ENCODE results near the gene GOLGA1.
A peak's percentile ranks its signal among the peaks of the same experiment; 100 is the strongest.

GOLGA1 gene

DNA sequence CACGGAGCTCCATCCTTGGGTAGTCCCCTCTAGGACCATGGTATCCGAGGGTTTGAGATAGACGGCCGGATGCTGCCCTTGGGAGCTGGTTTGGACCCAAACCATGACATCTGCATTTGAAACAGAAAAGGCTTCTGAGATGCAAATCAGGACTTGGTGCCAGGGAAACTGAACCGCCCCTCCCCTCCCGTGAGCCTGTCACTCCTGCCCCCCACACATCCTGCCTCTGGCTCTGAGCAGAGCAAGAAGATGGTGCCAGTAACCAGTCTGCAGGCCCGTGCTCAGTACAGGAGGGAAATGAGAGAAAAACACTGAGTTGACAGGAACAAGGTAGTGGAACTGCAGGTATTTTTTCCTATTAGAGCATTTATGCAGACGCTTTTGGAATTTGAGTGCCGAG is 60.4 kb downstream of the GOLGA1 start:
- no peak for DNase-seq

DNA sequence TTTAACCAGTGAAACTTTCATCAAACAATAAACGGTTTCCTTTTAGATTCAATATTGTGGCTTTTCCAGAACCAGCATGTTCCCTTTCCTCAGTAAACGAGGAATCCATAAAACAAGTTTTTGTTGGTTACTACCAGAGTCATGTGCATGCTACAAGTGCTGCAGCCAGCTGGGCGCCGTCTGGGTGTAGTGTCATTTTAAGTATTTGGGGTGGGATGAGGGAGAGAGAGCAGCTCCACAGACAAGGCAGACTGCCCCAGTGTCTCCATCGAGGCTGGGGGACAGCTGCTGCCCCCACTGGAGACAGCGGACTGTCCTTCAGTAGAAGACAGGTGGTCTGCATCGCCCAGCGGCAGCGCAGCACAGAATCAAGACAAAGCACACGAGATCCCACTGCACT is 61.7 kb downstream of the GOLGA1 start:
- DNase-seq = no peak

DNA sequence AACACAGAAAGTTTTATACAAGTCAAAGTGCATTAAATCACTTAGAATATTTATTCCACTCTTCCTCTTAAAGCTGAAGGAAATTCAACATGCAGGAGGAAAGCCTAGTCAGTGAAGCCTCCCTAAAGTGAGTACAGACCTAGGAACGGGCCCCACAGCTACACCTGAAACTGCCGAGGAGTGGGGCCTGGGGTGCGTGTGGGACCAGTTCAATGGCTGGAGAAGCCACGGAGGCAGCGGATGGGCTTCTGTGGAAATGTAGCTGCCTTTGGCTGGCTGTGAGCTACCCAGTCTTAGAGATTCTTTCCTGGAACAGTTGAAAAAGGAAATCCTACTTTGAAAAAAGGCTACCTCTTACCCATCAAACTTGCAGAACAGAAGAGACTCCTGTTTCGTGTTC is 62.4 kb downstream of the GOLGA1 start:
- no peak for DNase-seq

DNA sequence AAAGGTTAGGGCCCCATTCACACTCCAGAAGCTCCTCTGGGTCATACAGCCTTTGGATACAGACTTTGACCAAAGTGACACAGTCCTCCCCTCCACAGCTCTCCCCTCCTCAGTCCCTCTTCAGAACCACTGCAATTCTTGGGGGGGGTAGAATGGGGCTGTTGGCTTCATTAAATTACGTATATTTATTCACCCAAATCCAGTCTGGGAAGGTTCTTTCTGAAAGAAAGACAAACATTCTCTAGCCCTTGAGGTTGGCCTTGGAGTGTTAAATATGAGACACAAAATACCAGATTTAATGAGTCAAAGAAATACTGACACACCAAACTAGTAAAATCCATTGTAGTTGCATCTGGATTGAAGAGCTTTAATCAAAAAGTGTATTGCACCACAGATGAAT is 62.9 kb downstream of the GOLGA1 start:
- no peak for DNase-seq

DNA sequence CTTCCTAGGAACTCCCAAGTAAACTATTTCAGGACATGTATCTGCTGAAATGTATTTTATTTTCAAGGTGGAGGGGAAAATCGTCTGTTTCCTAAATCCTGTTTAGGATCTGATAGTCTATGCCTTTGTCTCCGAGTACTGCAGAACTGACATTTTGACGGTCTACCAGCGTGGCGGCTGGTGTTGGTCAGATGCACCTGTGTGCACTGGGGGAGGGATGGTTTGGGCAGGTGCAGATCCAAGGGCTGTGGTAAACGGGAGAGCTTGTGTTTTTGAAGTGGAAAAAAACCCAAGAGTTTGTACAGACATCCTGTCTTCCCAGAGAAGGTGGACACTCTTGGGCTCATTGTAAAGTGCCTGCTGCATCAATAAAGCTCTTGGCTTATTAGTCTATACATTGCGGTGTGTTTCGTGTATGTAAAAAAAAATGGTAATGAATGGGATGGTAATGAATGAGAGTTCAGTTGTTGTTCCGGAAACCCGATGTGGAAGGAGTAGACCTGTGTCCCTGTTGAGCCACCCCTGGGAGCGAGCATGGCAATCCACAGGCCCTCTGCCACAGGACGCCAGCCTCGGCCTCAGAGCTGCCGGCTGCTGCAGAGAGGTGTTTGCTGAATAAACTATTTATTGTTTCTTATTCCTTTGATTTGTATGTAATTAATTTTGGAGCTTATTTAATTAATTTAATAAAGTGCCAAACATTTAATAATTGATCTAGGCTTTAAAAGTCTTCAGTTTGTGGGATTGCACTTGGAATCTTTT is 63.7 kb downstream of the GOLGA1 start:
- no peak for DNase-seq

DNA sequence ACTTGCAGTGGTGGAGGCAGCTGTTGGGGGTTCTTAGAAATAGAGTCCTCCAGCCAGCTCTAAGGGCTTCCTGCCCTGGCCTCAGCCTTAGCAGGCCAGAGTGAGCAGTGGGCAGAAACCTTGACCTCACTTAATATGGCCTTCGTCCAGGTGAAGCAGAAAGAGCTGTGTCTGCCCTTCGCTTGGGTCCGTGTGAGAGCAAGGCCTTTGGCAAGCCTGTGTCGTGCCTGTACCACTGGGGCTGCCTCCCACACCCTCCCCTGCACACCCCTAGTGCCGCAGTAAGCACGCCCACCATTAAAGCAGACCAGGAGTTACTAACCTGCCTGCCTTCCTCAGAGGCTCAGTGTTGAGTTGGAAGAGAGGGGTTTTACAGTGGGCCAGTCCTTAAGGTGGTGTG is 65.4 kb downstream of the GOLGA1 start:
- DNase-seq = no peak

DNA sequence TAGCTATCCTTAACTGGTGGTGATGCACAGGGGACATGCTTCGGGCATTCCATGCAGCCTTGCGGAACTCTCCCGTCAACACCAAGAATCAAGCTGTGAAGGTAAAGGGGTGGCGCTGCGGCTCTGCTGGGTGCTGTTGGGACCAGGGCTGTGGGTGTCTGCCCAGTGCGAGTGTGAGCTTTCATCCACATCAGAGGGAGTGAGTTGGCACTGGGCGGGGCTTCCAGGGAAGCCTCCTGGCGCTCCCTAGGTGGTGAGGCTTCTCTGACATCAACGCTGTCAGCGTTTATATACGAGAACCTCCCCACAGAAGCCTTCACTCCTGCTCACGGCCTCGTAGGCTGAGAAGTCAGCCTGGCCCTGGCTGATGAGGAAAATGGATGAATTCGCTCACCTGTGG is 67.2 kb downstream of the GOLGA1 start:
- DNase-seq = peak; percentile 62

DNA sequence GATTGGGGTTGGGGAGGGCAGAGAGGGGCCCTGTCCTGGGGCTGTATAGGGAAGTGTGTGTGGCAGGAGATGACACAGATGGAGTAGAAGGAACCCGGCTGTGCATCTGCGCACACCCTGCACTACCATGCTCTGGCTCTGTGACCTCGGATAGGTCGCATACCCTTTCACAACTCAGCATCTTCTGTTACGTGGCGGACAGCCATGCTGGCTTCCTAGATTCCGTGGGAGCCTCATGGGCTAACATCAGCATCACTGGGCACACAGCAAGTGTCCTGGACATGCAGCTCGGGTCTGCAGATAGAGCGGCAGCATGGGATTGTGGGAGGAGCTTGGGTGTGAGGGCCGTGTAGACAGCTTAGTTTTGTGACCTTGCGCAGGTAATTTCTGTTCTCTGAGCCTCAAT is 69.7 kb downstream of the GOLGA1 start:
- DNase-seq = no peak

DNA sequence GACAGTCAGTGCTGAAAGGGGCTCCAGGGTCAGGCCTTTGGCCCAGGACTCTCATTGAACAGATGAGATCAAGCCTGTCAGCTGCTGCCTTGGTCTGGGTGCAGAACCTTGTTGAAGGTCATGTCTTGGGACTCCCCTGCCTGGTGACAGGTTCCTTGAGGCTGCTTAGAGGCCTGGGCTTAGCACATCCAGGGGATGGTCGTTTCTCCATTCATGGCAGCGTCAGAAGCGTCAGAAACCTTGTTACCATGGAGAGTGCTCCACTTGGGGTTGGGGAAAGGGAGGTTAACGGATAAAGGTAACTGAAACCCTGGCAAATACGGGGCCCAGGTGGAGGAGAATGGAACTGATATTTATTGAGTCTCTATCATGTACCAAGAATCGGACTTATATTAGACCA is 70.2 kb downstream of the GOLGA1 start:
- no peak for DNase-seq

DNA sequence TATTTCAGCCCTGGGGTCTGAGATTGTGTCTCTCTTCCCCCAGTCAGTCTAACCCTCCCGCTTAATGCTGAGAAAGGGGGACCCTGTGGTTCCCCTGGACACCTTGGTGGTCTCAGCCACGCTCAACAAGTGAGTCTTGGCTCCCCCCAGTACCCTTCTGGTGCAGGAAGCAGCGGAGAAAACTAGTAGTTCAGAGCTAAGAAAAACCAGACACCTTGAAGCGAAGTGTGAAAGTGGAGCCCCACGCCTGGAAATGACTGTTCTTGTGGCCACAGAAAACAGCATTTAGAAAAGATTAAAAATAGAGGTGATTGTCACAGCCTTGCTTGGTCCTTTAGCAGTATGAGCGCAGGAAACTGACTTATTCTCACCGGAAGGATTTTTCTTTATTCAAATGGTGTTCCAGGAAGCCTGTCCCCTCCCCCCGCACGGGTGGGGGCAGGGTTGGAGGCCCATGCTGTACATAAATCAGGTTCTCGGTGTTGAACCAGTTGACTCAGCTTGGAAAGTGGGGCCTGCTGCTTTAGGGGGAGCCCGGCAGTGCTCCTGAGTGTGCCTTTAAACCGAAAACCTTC is 70.8 kb downstream of the GOLGA1 start:
- peak; percentile 87 for DNase-seq

DNA sequence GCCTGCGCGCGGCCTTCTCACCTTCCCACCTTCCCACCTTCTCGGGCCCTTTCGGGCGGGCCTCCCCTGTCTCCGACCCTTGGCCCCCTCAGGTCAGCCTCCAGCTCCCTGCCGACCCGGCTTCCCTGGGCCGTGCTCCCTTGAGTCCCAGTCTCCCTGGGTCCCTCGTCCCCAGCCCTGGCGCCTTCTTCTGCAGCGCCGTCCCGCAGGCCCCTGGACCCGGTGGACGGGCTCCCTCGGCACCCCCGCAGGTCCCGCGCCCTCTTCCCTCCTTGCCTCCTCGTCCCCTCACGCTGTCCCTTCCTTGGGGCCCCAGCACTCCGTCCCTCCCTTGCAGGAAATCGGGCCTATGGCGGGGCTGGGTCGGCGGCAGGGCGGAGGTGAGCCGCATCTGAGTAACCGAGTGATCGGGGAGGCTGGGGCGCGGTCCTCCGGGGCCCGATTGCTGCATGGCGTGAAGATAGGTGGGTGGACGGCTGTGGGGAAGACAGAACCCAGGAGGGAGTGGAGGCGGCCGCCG is 71.4 kb downstream of the GOLGA1 start:
- DNase-seq = no peak

DNA sequence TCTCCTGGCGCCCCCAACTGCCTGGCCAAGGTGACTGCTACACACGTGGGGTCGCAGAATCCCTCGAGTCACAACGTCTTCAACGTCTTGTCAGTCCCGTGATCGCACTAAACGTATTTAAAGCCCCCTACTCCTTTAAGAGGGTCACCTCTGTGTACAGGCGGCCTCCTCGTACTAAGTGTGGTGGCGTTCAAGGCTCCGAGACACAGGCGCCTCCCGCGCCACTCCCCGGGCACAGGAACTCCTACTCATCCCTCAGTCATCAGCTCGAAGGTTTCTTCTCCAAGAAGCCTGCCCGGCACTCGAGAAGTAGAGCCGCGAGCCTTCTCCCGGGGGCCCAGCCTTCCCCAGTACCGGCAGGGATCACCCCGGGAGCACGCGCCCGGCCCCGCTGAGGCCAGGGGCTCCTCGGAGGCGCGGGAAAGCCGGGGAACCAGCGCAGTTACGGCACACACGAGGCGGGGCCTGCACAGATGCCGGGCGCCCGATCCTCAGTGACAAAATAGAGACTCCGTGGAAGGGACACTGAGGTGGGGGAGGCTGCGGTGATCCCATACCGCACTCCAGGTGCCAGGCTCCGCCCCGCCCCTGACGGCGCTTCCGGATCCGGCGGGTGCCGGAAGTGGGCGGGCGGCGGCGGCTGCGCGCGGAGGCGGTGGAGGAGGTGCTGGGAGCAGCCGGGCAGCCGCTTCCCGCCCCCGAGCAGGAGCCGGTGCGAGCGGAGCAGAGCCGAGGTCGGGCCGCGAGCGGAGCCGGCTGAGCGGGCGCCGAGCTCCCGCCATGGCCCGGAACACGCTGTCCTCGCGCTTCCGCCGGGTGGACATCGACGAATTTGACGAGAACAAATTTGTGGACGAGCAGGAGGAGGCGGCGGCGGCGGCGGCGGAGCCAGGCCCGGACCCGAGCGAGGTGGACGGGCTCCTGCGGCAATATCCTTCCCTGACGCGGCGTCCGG is 72.1 kb downstream of the GOLGA1 start:
- DNase-seq = peak; percentile 90

DNA sequence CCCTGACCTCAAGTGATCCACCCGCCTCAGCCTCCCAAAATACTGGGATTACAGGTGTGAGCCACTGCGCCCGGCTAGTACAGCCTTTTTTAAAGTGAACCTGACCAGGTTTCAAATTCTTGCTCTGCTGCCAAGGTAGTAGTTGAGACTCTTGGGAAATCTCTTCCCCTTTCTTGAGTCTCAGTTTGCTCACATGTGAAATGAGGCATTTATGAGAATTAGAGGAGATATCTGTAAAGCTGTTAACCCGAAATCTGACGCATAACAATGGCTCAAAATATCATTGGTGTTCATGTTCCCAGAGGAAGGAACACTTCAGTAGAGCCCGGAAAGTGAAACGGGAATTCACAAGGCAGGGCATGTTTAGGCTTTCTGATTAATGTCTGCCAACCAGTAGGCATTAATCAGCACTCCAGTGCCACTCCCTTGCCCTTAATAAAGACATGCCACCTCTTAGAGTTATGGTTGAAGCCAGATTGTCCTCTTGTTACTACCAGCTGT is 77.5 kb downstream of the GOLGA1 start:
- DNase-seq = no peak

DNA sequence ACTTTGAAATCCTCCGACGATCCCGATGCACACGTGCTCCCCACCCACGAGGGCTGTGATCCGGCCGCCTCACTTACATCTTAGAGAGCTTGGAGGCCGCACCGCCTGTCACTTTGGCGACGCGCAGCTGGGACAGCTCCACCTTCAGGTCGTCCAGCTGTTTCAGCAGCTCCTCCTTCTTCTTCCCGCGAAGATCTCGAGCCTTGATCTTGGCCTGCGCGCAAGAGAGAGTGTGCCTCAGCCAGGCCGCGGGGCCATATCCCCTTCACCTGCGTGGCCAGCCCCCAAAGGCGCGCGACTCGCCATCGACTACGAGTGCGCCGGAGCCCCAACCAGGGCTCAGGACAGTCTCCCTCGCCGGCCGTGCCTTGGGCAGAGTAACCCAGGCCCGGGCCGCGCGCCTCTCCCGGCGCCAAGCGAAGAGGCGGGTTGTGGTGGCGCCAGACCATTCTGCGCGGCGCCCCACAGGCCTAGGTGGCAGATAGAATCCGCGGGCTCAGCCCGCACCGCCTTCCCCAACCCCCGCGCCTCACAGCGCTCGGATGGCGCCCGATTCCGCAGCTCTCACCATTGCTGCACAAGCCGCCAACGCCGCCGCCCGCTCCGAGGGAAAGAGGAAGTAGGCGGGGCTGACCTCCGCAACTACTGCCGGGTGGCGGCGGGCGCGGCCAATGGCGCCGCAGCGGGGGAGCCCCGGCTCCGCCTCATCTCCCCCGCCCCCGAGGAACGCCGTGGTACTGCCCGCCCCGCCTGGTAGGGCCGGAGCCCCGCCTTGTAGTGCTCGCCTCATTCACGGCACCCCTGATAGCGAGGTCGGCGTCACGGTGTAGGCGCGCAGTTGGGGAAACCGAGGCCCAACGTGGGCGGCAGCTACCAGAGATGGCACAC is 79.3 kb downstream of the GOLGA1 start, which contains the start of the genes ARPC5L and RPL35:
Gene ARPC5L (plus strand): TSS at position 789 of the 888 bp plus-strand sequence. CDS start 7,161 bp downstream, outside the sequence.
Gene RPL35 (minus strand): TSS at position 616 of the 888 bp plus-strand sequence. CDS start 45 bp downstream, at position 571.
- DNase-seq = peak; percentile 93

DNA sequence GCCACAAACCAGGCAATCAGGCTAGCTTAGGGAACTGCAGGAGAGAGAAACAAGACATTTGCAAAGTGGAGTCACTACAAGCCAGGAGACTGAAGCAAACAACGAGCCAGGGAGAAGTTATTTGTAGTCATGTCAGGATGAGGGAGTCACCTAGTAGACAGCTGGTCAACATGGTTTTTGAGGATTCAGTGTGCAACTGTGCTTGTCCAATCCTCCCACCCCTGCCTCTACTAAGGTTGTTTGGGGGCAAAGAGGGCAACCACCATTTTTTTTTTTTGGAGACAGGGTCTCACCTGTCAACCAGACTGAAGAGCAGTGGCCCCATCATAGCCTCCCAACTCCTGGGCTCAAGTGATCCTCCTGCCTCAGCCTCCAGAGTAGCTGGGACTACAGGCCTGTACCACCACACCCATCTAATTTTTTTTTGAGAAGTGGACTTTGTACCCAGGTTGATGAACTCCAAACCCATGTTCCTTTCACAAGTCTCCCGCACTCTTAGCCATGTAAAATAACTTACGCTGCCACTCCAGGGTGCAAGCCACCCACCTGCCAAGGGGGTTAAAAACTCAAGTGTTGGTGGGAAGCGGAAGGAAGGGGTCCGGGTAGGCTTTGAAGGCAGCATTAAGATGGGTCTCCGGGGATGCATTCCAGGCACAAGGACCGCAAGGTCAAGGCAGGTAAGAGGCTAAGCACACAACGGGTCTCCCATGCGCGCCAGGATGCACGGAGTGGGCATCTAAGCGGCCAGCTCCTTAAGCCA is 80.1 kb downstream of the GOLGA1 start:
- DNase-seq = no peak

DNA sequence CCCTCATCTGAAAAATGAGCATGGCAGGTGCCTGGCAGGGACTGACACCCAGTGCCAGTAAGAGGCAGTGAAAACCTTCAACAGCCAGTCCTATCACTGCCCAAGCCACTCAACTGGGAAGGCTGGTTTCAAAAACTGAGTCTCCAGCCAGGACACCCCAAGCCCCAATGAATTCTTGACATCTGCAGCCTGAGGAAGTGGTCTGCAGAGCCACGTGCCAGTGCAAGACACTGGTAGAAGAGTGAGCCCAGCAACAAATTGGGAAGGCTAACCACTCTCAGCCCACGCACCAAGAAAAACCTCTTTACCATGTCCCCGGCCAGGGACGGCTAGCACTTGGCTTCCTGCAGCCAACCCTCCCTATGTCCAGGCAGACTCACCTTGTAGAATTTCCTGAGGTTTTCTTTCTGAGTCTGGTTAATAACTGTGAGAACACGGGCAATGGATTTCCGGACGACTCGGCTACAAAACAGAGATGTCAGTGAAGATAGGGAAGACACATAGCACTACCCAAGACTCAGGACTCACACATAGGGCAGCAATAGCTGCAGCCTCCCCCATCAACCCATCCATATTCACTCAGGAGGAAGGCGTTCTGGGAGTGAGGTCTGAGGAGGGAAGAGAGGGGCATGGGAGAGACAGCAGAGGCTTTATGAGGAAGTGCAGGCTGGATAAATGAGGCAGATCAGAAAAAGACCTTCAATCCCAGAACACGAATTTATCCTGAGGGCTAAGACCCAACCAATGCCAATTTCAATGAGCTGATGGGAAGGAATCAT is 80.9 kb downstream of the GOLGA1 start:
- DNase-seq = no peak

DNA sequence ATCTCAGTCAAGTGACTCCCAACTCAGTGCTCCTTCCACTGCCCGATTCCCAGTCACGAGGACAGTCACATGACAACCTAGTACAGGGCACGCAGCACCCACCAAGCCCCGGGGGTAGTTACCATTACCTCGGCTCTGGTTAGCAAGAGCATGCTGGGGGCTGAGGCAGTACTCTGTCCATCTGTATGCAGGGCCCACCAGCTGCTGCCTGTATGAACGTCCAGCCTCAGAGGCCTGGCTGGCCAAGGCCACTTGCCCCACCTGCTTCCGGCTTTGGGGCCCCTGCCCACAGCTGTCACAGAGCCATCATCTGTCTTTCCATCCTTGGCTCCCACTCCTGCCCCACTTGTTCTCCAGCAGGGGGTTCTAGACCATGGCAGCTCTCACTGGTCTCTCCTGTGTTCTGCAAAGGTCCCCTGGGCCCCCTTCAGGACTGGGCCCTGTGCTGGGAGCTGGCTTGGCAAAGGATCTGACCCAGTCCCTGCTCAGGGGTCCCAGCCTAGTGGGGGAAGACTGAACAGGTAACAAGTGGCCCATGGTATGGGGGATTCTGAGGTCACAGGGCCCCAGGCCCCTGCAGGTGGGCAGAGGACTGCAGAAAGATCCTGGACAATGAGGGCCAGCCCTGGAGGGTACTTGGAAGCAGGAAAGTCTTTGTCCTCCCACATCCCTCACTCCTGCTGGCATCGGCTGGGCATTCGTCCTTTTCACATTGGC is 82.4 kb downstream of the GOLGA1 start:
- no peak for DNase-seq

DNA sequence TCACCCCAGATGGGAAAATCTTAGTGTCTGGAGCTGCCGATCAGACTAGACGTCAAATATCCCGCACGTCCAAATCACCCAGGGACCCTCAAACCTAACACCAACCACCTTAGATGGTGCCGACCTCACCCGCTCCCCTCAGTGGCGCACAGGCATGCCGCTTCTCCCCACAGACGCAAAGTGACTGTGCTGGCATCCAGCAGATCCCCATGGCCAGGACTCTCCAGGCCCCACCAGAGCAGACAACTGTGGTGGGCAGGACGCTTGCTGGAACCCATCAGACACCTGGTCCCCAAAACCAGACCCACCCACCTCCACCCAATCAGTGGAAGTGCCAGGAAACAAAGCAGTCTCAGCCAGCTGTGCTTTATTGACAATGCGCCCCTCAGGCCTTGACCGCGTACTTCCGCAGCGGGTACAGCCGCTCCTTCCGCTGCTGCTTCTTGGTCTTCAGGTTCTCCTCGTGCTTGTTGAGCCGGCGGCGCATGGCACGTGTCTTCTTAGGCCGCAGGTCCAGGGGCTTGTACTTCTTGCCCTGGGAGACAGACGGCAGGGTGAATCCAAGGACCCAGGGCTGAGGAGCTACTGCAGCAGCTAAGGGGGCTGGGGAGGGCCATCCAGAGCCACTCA is 83.2 kb downstream of the GOLGA1 start:
- no peak for DNase-seq

Measured in CD4-positive, alpha-beta T cell treated with Interleukin-15 for 1 hour (primary cell).